Measurements from ENCODE around the gene OSBPL10.

The OSBPL10 gene

DNA sequence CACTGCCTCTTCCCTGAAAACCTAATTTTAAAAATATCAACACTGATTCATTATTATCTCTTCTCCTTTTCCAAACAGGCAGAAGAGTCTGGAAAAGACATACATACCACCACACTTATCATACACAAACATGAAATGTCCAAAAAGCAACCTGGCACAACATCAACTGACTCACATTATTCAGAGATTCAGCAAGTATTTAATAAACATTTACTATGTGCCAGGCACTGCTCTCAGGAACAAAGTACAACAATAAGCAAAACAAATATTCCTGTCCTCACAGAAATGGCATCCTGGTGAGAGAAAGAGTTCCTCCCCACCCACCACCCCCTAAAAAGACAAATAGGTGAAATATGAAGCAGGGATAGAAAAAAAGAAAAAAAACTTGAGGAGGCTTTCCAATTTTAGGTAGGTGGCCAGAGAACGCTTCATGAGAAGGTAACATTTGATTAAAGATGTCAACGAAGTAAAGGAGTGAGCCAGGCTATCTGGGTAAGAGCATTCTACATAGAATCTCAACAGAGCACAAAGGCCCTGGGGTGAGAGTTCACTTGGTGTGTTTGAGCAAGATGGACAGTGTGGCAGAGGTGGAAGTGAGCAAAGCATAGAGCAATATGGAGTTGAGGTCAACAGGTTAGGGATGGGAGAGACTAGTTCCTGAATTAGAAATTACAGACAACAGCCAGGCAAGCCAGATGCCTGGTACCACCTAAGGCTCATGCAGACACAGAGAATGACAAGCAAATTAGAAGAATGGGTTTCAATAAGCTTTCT lies 141.7 kb downstream of the OSBPL10 start:
- no peak for DNase-seq

DNA sequence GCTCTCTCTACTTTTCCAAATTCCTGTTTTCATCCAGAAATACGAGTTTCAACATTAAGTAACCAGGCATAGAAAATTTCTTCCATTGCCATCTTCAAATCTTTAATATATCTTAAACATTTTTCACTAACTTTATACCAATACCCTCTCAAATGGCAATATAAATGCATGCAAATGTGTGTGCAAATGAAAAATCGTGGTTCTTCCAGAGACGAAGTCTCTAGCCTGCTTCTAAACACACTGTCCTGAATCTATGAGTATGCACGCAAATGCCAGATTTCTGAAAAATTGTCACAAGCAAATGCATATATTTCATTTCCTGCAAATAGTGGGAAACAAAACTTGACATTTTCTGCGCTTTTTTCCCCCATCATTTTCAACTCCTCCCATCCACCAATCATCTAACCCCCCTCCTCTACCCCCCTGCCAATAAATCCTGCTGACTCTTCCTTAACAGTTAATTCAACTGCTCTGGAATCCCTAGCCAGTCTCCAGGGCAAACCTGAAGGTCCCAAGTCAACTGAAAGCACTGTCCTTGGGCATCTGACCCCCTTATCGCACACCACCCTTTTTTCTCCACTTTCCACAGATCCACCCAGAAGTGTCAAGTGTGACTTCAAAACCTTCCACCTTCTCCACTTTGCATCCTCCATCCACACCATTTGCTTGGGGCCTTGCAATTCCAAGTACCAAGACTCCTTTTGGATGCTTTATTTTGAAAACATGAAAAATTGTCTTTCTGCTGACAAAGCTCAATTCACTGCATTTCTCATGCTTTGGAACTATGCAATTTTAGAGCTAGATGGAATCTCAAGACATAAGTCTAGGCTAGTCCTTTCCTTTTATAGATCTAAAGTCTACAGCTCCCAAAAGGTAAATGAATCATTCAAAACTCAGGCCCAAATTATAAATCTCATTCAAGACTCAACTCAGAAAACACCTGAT lies 144.7 kb downstream of the OSBPL10 start:
- no peak for DNase-seq

DNA sequence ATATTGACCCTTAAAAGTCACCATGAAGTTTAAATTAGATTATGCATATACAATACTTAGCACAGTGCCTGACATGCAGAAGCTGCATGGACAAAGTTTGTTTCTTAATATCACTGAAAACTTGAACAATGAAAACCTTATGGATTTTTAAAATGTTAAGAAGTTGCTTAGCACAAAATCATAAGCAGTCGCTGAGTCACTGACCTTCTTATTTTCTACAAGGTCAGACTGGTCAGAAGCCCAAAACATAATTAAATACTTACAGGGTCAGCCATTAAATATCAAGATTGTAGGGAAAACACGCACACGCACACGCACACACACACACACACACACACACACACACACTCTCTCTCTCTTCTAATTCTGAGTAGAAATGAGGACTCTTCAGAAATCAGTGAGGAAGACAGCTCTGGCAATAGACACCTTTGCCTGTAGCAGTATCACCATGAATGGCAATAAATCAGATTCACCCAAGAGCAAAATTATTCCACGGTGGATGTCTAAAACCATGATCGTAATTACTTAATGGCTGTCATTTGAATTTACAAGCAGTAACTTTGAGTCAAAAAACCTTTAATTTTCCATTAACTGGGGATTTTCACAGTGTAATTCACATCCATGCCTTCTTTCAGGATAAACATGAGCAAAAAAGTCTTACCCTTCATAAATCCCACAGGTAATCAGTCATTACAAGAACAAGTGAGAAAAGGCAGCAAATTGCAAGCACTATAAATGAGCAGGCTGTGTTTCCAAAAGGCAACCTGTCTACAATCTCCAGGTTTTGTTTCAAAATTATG lies 147.5 kb downstream of the OSBPL10 start:
- DNase-seq = no peak

DNA sequence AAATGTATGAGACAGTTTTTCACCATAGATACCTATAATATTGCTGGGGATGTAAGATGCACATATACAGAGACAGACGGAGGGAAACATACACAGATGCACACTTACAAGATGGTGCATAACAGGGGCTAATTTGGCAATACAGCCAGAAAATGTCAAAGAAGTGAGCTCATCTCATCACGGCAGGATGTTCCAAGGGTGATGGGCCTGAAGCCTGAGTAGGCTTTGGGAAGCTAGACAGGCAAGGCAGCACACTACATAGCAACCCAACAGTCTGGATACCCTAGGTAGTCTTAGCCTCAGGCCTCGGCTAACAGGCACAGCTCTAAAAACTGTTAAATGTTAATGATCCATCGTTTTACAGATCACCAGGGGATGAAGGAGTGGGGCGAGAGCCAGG lies 148.5 kb downstream of the OSBPL10 start:
- no peak for DNase-seq

DNA sequence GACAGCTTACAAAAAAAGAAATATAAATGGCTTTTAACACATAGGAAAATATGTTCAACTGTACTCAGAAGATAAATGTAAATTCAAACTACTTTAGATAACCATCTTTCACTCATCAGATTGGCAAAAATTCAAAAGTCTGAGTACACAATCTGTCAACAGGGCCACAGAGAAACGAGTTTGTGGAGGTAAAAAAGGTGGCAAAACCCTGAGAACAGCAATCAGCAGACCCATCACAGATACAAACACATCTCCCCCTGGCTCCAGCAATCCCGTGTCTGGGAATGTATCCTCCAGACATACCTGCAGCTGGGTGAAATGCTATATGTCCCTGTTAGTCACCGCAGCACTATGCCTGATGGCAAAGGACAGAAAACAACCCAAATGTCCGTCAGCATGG lies 149.5 kb downstream of the OSBPL10 start:
- no peak for DNase-seq

DNA sequence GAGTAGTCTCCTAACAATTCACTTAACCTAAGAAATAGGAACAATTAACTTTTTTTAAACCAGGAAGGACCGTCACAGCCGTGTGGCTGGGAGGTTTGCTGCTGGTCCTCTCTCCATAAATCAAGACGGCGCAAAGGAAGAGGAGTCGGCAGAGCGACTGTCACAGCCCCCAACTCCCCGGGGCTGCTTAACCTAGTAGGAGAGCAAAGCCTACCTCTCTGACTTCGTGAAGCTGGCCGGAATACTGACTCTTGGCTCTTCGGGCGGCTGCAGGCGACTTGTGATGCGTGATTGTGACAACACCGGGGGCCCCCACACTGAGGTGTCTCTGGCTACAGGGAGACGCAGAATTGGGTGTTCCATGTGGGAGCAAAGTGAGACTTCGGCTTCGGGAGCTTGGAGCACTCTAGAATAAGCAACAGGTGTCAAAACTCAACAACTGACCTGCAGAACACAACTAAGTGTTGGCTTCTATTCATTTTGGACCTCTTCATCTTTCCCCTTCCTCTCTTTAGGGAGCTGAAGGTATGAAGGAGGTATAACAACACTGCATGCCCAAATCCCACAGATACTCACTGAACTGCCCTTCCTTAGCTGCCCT lies 151.1 kb downstream of the OSBPL10 start:
- DNase-seq = no peak

DNA sequence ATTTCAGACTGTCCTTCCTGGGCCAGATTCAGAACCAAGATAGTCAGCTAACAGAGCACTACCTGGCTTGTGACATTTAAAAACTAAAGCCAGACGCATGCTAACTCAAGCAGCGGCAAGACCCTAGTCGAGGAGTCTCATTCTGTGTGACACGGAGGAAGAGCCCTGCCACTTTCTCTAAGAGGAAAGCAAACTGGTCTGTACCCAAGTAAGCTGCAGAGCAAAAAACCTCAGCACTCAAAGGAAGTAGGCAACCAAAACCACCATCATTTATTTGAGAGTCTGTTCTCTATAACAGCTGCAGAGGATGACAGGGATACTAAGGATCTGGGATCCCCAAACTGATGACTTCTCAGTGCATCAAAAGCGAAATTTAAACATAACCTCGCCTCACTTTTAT lies 152.1 kb downstream of the OSBPL10 start:
- no peak for DNase-seq

DNA sequence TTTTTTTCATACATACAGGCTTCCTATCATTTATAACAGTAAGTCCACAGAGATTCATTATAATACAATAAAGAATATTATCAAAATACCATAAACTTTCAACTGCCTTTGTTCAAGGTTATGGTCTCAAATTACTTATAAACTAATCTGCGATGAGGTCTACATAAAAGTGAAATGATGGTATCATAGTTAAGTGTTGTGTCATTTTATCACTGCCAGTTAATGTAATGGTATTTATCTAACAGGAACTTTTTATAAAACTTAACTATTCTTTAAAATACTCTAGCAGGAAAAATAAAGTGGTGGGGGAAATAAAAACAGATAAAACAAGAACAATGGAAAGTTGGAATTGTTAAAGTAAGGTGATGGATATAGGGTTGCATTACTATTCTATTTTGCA lies 153.1 kb downstream of the OSBPL10 start:
- no peak for DNase-seq

DNA sequence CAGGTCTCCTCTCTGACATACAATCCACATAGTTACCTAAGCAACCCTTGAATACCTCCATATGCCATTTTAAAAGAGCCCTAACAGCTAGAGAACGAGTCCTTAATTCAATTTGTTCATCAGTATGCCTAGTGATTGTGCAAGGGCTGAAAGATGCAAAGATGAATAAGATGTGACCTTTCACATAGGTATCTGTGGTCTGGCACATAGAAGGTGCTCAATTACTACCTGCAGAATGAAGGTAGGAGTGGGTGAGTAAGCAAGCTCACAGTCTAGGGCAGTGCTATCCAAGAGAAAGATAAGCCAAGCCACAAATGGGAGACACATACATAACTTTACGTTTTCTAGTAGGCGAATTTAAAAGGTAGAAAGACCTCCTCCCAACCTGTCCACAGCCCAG lies 157.9 kb downstream of the OSBPL10 start:
- DNase-seq = no peak

DNA sequence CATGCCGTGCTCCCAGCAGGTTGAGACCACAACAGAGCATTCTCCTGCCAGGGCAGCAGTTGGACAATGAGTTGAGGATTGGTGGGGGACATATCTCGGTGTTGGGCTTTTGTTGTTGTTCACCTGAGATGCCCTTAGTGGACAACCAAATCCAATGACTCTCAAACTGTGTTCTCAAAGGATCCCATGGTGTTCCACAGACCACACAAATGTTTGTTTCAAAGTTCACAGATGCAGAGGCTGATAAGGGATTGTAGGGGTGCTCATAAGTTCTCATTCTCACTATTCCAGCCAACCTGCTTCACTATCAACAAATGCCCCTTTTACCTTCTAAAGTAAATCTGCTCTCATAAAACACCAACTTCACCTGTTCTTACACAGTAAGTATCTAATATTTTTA lies 159.9 kb downstream of the OSBPL10 start:
- DNase-seq = no peak

DNA sequence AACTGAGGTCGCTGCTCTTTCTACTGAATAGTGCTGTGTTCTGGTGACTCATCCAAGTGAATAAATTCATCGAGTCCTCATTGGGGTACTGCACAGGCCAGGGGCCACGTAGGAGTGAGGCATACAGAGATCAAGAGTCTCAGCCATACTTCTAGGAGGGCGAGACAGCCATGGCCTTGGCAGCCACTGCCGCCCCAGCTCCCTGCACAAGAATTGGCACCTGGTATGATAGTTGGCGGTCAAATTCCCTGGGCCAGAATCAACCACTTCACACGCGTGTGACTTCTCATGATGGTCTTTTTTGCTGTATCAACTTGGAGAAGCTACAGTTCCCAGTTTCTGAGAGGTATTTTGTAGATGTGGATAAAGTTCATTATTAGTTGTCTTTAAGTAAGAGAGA lies 161.6 kb downstream of the OSBPL10 start:
- no peak for DNase-seq

DNA sequence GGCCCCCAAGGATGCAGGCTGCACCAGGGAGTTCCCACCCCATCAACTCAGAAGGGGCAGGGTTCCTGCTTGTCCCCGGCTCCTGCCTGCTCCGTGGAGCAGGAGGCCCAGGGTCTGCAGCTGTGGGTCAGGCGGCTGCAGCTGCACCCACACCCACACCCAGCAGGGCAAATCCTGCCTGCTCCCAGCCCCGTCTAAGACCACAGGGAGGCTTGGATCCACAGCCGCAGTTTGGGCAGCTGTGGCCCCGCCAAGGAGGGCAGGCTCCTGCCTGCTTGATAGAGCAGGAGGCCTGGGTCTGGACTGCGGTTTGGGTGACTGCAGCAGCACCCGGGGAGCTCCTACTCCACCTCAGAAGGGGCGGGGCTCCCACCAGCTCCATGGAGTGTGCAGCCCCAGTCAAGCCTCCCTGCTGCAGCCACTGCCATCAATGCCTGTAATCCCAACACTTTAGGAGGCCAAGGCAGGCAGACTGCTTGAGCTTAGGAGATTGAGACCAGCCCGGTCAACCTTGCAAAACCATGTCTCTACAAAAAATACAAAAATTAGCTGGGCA lies 163.6 kb downstream of the OSBPL10 start:
- no peak for DNase-seq

DNA sequence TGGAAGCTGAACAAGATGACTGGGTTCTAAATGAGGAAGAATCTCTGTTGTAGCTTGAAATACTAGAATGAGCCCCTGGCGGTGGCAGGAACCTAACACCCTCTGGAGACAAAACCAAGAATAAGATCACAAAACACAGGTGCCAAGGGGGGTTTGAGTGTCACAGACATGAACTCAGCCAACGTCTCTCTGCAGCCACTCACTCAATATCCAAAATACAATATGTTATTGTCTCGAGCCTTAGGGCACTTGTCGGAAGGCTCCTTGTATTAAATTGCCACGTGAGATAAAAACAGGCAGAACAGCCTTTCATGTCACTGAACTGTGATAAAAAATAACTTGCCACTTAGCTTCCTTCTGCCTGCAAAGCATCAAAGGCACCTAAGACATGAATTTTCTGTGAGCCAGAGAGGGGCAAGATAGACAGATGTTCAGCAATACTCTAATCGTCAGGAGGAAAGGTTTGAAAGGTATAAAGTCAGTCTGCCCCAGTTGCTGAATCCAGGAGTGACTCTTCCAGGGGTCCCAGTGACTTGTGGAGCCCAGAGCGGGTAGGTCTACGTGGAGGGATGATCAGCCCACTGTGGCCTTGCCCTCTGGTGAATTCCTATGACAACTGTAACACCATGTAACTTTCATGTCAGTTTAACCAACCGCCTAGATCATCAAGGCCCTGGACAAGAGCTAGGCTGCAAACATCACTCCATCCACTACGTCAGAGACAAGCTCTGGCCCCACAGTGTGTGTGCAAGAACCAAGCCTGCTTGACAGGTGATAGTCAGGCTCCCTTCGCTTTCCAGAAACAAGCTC lies 165.2 kb downstream of the OSBPL10 start:
- DNase-seq = no peak

DNA sequence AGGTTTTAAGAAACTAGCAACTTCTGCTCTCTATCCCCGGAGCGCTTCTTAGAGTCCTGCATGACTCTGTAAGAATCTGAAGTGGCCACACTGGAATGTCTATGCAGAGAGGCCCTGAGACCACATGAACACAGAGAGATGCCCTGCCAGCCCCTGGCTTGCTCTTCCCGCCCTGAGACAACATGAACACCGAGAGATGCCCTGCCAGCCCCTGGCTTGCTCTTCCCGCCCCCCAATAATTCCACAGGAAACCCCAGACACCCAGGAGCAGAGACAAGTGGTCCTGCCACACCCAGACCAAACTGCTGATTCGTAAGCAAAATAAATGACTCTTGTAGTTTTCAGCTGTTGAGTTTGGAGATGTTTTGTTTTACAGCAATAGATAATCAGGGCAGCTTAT lies 166.1 kb downstream of the OSBPL10 start:
- DNase-seq = no peak

DNA sequence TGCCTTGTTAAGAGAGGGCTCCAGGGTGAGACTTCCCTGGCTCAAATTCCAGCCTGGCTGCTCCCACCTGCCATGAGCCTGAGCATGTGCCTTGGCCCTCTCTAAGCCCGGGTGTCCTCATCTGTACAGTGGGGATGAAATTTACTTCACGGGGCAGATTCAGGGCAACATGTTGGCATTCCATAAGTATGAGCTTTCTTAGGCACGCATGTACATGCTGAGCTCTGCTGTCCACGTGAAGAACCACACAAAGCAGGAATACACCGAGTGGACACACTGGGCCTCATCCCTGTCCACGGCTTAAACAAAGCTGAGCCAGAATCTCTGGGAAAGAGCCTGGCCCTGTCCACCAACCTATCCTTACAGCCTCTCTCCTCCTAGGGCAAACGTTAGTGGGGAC lies 167.4 kb downstream of the OSBPL10 start:
- no peak for DNase-seq

DNA sequence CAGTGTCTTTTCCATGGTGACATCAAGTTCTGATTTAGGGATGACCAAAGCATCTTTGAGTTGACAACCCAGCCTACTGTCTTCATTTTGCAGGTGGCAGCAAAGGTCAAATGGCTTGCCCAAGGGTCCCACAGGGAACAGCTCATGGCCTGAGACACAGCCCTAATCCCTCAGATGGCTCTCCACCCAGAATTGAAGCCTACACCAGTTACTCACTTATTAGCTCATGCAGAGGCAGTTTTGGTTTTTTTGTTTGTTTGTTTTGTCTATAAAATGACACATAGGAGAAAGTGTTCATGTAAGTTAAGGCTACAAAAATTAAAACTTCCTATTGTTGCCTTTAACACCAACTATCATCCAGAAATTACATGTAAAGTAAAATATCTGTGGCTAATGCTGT lies 167.9 kb downstream of the OSBPL10 start:
- no peak for DNase-seq

DNA sequence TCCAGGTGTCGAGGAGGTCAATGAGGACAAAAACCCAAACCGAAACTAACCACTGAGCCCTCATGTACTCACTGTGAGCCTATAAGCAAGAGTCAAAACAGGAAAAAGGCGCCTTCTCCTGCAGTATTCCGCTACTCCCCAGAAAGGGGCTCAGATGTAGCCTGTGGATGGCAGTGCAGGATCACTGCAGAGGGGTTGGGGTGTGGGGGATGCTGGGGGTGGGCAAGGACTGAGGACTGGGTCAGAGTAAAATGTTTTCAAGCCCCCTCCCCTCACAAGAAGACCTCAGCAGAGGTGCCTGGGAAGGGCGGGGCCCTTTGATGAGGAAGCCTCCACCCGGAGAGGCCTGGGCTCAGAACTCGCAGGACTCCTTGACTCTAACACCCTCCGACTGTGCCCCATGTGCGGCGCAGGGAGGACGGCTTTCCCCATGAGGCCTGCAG lies 170.1 kb downstream of the OSBPL10 start:
- DNase-seq = no peak

DNA sequence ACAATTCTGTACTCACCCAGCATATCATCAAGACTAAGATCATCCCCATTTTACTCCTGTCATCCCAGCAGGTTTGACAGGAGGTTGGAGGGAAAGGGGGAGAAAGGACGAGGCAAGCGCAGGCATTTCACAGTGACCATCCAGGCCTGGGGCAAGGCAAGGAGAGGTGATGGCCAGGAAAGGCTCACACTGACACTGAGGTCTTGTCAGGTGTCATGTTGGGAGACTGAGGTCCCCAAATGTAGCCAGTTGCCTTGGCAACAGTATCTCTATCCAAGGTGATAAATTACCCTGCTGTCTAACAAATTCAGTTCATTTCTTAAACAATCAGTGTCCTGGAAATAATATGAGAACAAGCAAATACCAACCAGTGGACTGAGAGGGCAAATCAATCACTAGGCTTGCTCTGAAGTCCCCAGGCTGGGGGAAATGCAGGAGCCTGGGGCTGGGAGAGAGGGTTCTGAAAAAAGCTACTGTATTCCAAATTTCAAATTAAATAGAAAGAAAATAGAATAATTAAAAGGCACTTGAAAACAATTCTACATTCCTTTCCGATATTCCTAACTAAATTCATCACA lies 172.8 kb downstream of the OSBPL10 start:
- no peak for DNase-seq

DNA sequence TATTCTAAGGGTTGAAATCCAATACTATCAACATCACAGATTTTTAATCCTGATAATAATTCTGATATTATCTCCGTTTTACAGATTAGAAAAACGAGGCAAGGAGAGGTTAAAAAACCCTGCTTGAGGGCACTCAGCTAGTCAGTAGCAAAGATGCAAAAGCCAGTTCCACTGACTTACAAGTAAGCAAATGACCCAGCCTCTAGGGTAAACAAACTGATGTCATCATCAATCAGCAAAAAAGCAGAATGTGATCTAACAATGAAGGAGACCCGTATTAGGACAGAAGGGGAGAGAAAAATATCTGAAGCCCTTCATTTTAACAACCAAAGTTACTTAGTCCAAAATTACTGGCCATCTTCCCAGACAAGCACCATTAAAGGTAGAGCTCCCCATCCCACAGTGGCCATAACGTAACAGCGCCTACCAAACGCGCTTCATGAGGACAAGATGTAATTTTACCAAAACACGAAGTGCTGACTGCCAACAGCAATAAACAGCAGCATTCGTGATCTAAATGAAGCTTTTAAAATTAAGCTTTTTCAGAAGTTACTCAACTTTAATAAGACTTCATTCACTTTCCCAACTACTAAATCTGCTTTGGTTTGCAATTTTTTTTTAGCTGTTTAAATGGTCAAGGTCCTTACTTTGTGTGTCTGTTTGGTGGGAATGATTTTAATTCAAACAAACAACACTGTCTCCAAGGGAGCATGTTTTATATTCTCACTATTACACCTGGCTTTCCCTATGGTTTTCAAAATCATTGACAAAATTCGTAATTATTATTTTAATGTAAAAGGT lies 176.6 kb downstream of the OSBPL10 start:
- no peak for DNase-seq

DNA sequence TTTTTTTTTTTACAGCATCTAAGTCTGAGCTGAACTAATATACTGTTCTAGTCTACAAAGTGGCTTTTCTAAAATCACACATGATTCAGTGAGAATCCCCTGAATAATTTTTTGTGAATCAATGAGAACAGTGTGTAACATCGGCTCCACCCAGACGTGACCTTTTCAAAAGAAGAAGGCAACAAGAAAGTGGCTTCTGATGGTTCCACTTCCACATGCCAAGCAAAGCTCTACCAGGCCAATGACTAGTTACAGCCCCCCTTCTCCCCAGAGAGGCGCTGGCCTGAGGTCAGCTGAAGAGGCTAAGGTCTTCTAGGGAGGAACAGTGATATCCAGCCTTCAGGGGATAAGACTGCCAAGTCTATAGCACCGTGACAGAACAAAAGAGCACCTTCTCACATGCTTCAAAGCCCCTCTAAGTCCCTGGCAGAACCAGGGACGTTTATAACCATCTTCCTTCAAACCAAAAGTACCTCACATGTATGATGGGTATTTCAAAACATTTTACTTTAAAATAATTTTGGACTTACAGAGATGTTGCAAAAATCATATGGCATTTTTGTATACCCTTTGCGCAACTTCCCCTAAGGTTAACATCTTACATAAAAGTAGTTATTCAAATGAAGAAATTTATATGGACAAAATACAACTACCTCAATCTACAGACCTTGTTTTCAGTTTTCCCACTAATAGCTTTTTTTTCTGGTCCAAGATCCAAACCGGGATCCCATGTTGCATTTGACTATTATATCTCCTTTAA lies 177.9 kb downstream of the OSBPL10 start:
- DNase-seq = no peak

Measured in stimulated activated CD8-positive, alpha-beta memory T cell treated with anti-CD3 and anti-CD28 coated beads, Interleukin-4, amount 100 ng/mL, for 48 hours (primary cell).